ENCODE results near the gene LSS.
A peak's percentile ranks its signal among the peaks of the same experiment; 100 is the strongest.
"Not testable (repeated sequence)": the region's sequence is repeated elsewhere in the genome, so short reads cannot be mapped to it uniquely, and the experiment has no call there.

LSS gene

DNA sequence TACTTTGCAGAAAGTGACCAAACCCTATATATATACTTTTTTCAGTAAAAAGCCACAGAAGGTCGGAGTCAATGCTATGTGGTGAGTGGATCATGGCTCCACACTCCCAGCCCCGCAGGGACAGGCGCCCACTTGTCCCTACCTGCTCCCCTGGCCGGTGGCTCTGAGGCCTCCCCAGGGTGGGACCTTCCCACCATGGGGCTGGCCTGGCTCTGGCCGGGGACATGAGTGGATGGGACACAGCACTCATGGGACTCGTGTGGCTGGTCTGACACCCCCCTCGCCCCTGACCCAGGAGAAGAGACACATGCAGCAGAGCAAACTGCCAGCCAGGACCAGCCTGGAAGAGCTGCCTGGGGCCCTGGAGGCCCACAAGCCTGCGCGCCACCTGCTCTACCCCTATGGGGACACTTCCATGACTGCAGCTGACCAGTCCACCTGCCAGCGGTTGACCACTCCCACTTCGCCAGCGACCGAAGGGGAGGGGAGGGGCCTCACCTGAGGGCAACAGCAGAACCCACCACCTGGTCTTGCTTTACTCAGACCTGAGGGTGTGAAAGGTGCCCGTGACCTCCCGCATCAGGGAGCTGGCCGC lies 46.5 kb downstream of the LSS start:
- H3K9me3 Mint-ChIP-seq (ENCODE audit: low read depth): no peaks in the 10 kb centered on the region
- no peaks in the 10 kb centered on the region for H3K27me3 Mint-ChIP-seq
- H3K4me1 Mint-ChIP-seq (ENCODE audit: low read depth): peaks cover 14% of the 10 kb centered on the region
- H3K36me3 Mint-ChIP-seq: no peaks in the 10 kb centered on the region
- H3K4me3 Mint-ChIP-seq: no peak overlapping the region
- H3K27ac Mint-ChIP-seq: no peak overlapping the region

DNA sequence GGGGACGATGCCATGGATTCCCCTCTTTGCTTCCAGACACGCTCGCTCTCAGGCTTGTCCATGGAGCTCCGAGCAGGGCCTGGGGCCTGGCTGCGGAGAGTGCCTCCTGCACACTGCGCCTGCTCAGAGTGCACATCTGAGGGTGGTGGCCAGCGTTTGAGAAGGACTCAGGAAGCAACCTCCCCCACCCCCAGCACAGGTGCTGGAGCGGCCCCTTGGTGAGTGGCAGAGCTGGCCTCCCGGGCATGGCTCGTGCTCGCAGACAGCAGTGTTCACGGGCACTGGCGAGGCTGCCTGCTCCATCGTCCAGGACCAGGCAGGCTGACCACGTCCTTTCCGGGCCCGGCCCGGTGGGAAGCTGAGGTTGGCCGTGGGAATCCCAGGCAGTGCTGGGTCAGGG lies 47.1 kb downstream of the LSS start:
- Mint-ChIP-seq H3K27ac (no peak overlapping the region), H3K4me1 (ENCODE audit: low read depth) (peaks cover 14% of the 10 kb centered on the region), H3K4me3 (no peak overlapping the region), H3K9me3 (ENCODE audit: low read depth) (peaks cover 5% of the 10 kb centered on the region), H3K36me3 (no peaks in the 10 kb centered on the region), H3K27me3 (no peaks in the 10 kb centered on the region)

DNA sequence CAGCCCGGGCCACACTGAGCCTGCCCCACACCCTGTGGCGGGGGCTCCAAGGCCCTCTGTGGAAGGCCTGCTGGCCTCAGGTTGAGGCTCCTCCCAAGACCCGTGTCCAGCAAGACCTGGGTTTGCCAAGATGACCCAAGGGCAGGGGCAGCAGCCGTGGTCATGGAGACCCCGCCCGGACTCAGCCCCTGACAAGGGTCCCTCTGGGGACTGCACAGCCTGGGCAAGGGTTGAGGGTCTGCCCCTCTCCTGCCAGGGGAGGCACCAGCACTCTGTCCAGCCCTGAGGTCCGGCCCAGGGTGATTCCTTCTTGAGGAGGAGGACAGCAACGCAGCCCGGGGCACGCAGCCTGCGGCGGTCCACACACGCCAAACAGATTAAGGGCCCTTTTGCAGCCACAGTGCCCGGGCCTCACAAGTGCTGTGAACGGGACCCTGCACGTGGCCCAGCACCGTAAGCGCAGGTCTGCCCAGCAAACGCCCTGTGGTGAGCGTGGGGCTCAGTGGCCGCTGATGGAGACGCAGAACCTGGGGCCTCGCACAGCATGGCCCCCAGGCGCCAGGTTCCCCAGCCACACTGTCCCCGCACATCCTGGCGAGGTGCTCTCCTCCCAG lies 47.7 kb downstream of the LSS start:
- no peak overlapping the region for H3K4me3 Mint-ChIP-seq
- no peaks in the 10 kb centered on the region for H3K27me3 Mint-ChIP-seq
- peaks cover 14% of the 10 kb centered on the region for H3K4me1 Mint-ChIP-seq (ENCODE audit: low read depth)
- H3K9me3 Mint-ChIP-seq (ENCODE audit: low read depth): peaks cover 5% of the 10 kb centered on the region
- H3K27ac Mint-ChIP-seq: no peak overlapping the region
- H3K36me3 Mint-ChIP-seq: no peaks in the 10 kb centered on the region

DNA sequence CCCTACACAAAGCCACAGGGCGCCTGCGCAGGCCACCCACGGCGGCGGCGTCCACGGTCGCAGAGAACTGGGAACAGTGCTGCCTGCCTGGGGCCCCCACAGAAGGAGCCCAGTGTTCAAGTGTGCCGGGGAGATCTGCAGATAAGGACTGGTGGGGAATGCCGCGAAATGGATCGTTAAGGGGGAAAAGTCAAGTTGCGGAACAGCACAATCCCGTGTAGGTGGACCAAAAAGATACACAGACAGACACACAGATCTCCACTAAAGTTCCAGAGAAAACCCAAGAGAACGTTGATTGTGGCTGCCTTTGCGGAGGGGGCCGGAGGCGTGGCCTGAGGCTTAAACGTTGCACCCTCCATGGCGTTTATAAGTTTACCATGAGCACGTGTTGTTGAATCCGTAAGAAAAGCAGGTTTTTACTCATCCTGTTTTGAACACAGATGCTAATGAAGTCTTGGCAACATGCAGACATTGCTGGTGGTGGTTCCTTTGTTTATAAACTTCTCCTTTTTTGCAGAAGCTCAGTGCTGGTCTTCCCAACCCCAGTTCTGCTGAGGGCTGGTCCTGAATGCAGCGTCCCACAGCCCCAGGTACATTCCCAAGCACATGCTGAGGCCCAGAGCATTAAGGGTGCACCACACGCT lies 48.4 kb downstream of the LSS start:
- Mint-ChIP-seq H3K4me3 (no peak overlapping the region), H3K9me3 (ENCODE audit: low read depth) (peaks cover 5% of the 10 kb centered on the region), H3K4me1 (ENCODE audit: low read depth) (peaks cover 10% of the 10 kb centered on the region), H3K36me3 (no peaks in the 10 kb centered on the region), H3K27me3 (no peaks in the 10 kb centered on the region), H3K27ac (no peak overlapping the region)

DNA sequence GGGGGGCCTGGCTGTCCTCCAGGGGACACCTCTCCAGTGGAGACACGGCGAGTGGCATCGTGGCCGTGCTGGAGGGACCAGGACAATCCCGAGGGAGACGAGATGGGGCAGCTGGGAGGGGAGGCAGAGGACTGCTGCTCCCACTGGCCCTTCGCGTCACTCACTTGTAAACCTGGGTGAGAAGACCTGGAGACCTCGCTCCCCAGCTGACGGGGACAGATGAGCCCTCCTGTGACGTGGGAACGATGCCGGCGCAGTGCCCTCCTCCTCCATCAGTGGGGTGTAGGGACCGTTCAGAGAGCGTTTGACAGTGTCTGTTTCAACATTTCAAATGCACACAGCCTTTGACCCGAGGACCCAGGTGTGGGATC lies 48.9 kb downstream of the LSS start:
- H3K4me3 Mint-ChIP-seq: no peak overlapping the region
- H3K4me1 Mint-ChIP-seq (ENCODE audit: low read depth): peaks cover 5% of the 10 kb centered on the region
- no peak overlapping the region for H3K27ac Mint-ChIP-seq
- peaks cover 4% of the 10 kb centered on the region for H3K36me3 Mint-ChIP-seq
- no peaks in the 10 kb centered on the region for H3K27me3 Mint-ChIP-seq
- H3K9me3 Mint-ChIP-seq (ENCODE audit: low read depth): peaks cover 9% of the 10 kb centered on the region

DNA sequence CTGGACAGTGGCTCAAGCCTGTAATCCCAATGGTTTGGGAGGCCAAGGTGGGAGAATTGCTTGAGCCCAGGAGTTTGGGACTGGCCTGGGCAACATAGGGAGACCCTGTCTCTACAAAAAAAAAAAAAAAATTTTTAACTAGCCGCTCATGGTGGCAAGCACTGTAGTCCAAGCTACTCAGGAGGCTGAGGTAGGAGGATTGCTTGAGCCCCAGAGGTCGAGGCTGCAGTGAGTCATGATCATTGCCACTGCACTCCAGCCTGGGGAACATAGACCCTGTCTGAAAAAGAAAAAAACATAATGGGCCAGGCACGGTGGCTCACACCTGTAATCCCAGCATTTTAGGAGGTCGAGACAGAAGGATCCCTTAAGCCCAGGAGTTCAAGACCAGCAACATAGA lies 49.6 kb downstream of the LSS start:
- no peak overlapping the region for H3K27ac Mint-ChIP-seq
- H3K4me1 Mint-ChIP-seq (ENCODE audit: low read depth): peaks cover 2% of the 10 kb centered on the region
- peaks cover 8% of the 10 kb centered on the region for H3K36me3 Mint-ChIP-seq
- peaks cover 14% of the 10 kb centered on the region for H3K9me3 Mint-ChIP-seq (ENCODE audit: low read depth)
- H3K4me3 Mint-ChIP-seq: no peak overlapping the region
- H3K27me3 Mint-ChIP-seq: no peaks in the 10 kb centered on the region

DNA sequence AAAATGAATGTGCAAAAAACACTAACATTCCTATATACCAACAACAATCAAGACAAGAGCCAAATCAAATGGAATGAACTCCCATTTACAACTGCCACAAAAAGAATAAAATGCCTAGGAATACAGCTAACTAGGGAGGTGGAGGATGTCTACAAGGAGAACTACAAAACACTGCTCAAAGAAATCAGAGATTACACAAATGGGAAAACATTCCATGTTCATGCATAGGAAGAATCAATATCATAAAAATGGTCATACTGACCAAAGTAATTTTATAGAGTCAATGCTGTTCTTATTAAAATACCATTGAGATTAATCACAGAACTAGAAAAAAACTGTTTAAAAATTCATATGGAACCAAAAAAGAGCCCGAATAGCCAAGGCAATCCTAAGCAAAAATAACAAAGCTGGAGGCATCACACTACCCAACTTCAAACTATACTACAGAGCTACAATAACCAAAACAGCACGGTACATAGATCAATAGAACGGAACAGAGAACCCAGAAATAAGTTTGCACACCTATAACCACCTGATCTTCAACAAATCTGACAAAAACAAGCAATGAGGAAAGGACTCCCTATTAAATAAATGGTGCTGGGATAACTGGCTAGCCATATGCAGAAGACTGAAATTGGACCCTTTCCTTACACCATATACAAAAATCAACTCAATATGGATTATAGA lies 52.0 kb downstream of the LSS start:
- not testable (repeated sequence) for H3K4me3 Mint-ChIP-seq; H3K27ac Mint-ChIP-seq; H3K4me1 Mint-ChIP-seq (ENCODE audit: low read depth); H3K36me3 Mint-ChIP-seq; H3K27me3 Mint-ChIP-seq
- peaks cover 14% of the 10 kb centered on the region for H3K9me3 Mint-ChIP-seq (ENCODE audit: low read depth)

DNA sequence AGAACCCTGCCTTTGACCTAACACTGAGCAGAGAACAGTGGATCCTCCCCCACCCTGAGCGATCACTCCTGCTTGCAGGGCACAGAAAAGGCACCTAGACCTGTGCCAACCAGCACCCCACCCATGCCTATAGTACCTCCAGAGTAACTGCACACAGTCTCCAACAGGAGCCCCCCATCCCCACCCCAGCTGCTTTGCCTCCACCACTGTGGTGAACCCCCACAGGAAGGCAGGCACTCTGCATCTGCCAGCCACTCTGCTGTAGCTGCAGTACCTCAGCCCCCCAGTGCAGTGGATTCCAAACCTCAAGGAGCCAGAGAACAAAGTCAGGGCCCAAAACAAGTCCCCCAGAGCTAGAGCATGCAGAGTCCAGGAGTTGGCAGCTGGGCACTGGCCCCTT lies 55.0 kb downstream of the LSS start:
- Mint-ChIP-seq H3K27me3 (no peaks in the 10 kb centered on the region), H3K4me3 (no peak overlapping the region), H3K4me1 (ENCODE audit: low read depth) (peaks cover 6% of the 10 kb centered on the region), H3K27ac (peak overlapping the region; percentile 54), H3K9me3 (ENCODE audit: low read depth) (peaks cover 14% of the 10 kb centered on the region), H3K36me3 (peaks cover 8% of the 10 kb centered on the region)

DNA sequence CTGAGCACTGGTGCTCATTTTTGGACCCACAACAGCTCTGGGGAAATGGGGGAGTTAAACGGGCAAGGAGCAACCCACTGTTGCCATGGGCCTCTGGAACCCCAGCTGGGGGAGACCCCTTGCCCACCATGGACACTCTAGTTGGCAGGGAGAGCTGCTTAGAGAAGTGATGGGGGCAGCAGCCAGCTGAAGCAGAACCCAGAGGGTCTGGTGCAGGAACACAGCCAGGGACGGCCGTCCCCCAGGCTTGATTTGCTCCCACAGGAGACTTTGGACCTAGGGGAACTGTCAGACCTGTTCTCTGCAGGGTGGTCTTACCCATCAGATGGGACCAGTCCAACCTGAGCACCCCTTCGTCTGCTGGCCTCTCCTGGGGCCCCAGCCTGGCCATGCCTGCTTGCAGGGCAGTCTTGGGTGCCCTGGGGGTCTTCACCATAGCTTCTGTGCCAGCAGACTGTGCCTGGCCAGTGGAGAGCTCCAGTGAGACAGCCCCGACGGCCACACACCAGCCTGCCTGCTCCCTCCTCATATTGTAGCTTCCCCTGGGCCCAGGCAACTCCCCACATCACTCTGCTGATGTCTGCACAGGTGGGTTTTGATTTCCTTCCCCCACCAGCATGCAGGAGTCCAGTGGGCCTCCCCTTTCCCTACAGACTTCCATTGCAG lies 55.6 kb downstream of the LSS start:
- Mint-ChIP-seq H3K27ac (peak overlapping the region; percentile 54), H3K27me3 (no peaks in the 10 kb centered on the region), H3K36me3 (peaks cover 8% of the 10 kb centered on the region), H3K4me3 (no peak overlapping the region), H3K9me3 (ENCODE audit: low read depth) (peaks cover 14% of the 10 kb centered on the region), H3K4me1 (ENCODE audit: low read depth) (peaks cover 6% of the 10 kb centered on the region)

DNA sequence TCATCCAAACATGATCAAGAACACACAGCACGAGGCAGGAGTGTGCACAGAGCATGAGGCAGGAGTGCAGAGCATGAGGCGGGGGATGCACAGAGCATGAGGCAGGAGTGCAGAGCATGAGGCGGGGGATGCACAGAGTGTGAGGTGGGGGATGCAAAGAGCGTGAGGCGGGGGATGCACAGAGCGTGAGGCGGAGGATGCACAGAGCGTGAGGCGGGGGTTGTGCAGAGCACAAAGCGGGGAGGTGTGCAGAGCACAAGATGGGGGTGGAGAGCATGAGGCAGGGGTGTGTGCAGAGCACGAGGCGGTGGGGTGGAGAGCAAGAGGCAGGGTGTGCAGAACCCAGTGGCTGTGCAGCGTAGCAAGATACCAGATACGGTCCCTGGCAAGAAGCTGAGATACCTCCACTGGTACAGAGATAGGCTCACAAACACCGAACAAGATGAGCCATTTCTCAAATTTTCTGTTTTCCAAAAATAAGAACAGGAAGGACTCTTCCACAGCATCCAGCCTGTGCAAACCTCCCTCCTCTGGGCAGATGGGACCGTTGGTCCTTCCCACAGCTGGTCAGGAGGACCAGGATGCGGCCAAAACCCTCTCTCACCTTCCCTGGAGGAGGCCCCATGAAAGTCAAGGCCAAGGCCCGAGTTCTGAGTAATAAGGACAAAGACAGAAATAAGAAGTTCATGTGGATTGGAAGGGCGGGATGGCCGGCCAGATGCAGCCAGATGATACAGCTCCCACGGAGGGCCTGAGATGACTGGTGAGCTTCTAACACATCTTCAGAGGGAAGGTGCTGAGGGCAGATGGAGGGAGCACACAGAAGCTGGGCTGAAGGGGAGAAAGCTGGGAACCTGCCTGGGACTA lies 56.3 kb downstream of the LSS start:
- no peak overlapping the region for H3K4me3 Mint-ChIP-seq
- H3K27me3 Mint-ChIP-seq: no peaks in the 10 kb centered on the region
- H3K36me3 Mint-ChIP-seq: peaks cover 8% of the 10 kb centered on the region
- H3K9me3 Mint-ChIP-seq (ENCODE audit: low read depth): peaks cover 14% of the 10 kb centered on the region
- H3K4me1 Mint-ChIP-seq (ENCODE audit: low read depth): peaks cover 6% of the 10 kb centered on the region
- H3K27ac Mint-ChIP-seq: no peak overlapping the region

DNA sequence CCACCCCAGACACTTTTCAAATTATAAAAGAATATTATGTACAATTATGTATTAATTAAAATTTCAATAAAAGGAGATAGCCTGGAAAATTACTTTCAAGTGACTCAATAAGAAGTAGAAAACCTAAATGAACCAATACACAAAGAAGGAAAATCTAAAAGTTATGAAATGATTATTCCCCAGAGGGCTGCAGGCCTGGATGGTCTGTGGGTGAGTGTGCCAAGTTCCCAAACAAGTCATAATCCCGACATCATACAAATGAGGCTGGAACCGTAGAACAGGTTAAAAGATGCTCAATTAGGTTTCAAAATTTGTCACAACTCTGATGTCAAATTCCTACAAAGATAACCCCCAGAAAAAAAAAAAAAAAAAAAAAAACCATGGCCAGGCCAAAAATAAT lies 57.0 kb downstream of the LSS start:
- H3K27me3 Mint-ChIP-seq: no peaks in the 10 kb centered on the region
- peaks cover 6% of the 10 kb centered on the region for H3K4me1 Mint-ChIP-seq (ENCODE audit: low read depth)
- H3K27ac Mint-ChIP-seq: no peak overlapping the region
- H3K9me3 Mint-ChIP-seq (ENCODE audit: low read depth): peaks cover 9% of the 10 kb centered on the region
- peaks cover 8% of the 10 kb centered on the region for H3K36me3 Mint-ChIP-seq
- no peak overlapping the region for H3K4me3 Mint-ChIP-seq

DNA sequence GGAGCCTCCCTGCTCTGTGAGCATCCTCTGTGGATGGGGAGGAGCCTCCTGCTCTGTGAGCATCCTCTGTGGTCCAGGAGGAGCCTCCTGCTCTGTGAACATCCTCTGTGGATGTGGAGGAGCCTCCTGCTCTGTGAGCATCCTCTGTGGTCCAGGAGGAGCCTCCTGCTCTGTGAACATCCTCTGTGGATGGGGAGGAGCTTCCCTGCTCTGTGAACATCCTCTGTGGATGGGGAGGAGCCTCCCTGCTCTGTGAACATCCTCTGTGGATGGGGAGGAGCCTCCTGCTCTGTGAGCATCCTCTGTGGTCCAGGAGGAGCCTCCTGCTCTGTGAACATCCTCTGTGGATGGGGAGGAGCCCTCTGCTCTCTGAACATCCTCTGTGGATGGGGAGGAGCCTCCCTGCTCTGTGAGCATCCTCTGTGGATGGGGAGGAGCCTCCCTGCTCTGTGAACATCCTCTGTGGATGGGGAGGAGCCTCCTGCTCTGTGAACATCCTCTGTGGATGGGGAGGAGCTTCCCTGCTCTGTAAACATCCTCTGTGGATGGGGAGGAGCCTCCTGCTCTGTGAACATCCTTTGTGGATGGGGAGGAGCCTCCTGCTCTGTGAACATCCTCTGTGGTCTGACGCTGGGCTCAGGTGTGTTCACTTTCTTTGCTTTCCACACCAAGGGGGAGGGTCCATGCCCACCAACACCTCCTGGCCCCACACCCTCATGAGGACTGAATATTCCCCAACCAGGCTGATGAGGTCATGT lies 58.0 kb downstream of the LSS start:
- H3K9me3 Mint-ChIP-seq (ENCODE audit: low read depth); H3K4me1 Mint-ChIP-seq (ENCODE audit: low read depth); H3K27me3 Mint-ChIP-seq; H3K36me3 Mint-ChIP-seq; H3K4me3 Mint-ChIP-seq: not testable (repeated sequence)
- peak overlapping the region; percentile 75 for H3K27ac Mint-ChIP-seq

DNA sequence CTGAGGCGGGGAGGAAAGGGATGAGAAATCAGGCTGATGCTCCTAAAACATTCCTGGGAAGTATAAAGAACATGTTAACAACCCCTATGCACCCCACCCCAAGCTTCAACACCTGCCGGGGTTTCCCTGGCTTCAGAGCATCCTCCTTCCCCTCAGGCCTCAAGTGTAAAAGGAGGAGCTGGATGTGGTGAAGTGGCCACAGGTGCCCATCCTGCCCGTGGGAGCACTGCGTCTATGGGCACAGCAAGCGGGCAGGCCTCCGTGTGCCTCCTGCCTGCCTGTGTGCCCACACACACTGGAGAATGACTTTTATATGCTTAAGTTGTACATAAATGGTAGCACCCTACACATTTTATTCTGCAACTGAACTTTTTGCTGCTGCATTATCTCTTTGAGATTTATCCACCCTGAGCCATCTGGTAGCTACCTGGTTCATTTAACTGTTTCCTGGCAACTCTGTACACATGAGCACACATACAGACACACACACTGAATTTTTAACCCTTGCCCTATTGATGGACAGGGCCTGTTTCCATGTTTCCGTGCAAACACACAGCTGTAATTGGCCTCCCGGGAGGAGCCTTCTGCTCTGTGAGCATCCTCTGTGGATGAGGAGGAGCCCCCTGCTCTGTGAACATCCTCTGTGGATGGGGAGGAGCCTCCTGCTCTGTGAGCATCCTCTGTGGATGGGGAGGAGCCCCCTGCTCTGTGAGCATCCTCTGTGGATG lies 59.8 kb downstream of the LSS start:
- Mint-ChIP-seq H3K27me3 (no peaks in the 10 kb centered on the region), H3K27ac (no peak overlapping the region), H3K36me3 (no peaks in the 10 kb centered on the region), H3K9me3 (ENCODE audit: low read depth) (no peaks in the 10 kb centered on the region), H3K4me3 (no peak overlapping the region), H3K4me1 (ENCODE audit: low read depth) (peaks cover 6% of the 10 kb centered on the region)

Measured in activated naive CD8-positive, alpha-beta T cell (primary cell).